Kidney capillary endothelial cell (primary cell): ENCODE measurements around the gene ZNF469.
A peak's percentile ranks its signal among the peaks of the same experiment; 100 is the strongest.

ENCODE experiments used
- DNase-seq: peaks from one replicate; pipeline ENCODE4 v3.0.0-alpha.2; 2018; ENCODE audit warnings: low spot score

Gene ZNF469

GRCh38 chr16:88428156-88428555 is 45.4 kb downstream of the ZNF469 start:
- DNase-seq = no peak

- DNase-seq = no peak
Observed at GRCh38 chr16:88428616-88429386, 46.0 kb downstream of the ZNF469 start.

- no peak for DNase-seq
Observed at GRCh38 chr16:88429387-88430184, 46.8 kb downstream of the ZNF469 start.

- DNase-seq = no peak
Observed at GRCh38 chr16:88430185-88430523, 47.4 kb downstream of the ZNF469 start.

GRCh38 chr16:88430524-88431446 is 48.0 kb downstream of the ZNF469 start:
- peak; percentile 75 for DNase-seq

- no peak for DNase-seq
Observed at GRCh38 chr16:88431651-88432050, 48.9 kb downstream of the ZNF469 start.

- DNase-seq = no peak
Observed at GRCh38 chr16:88432174-88432573, 49.4 kb downstream of the ZNF469 start.
